CD4-positive, alpha-beta memory T cell (primary cell): ENCODE measurements around the gene BSN. TPM values are rescaled to one million over a fixed set of nuclear protein-coding genes. Genes with fewer than 3 reads are reported as not detected.

Source experiments
- polyA plus RNA-seq, 2 donors: library from polyadenylated mRNA; unstranded; fragments of 300-500 nt; fragmentation: Illumina TruSeq; gene quantifications; one replicate each; pipeline ENCODE4 v1.2.3, GENCODE V29; 2021
- total RNA-seq, 2 experiments: library from RNA; stranded (reverse); gene quantifications; one replicate each; pipeline ENCODE4 v1.2.3, GENCODE V29; 2021

The BSN gene
- total and polyA plus RNA-seq, 4 experiments from 2014 or later = 0.01 to 0.15 (median 0.06) TPM; not detected in 1

Other genes starting within 250 kb of the BSN start
- gene USP4, start 214.4 kb upstream of the BSN start, total RNA-seq = 100 to 1,000 TPM; 111 to 114 TPM
- 10 to 100 TPM; 73.2 to 75.4 TPM for gene USP4, start 214.4 kb upstream of the BSN start, polyA plus RNA-seq
- gene GPX1, start 196.1 kb upstream of the BSN start, total RNA-seq = 10 to 100 TPM; 75.7 to 77.7 TPM
- 100 to 1,000 TPM; 124 to 177 TPM for gene GPX1, start 196.1 kb upstream of the BSN start, polyA plus RNA-seq
- gene RHOA, start 142.5 kb upstream of the BSN start, total RNA-seq = 100 to 1,000 TPM; 246 to 269 TPM
- 100 to 1,000 TPM; 616 to 784 TPM for gene RHOA, start 142.5 kb upstream of the BSN start, polyA plus RNA-seq
- 10 to 100 TPM; 38.0 to 39.0 TPM for gene TCTA, start 142.1 kb upstream of the BSN start, total RNA-seq
- 10 to 100 TPM; 27.8 to 37.8 TPM for gene TCTA, start 142.1 kb upstream of the BSN start, polyA plus RNA-seq
- gene AMT, start 132.0 kb upstream of the BSN start, total RNA-seq = 1 to 10 TPM; 6.4 to 7.6 TPM
- gene AMT, start 132.0 kb upstream of the BSN start, polyA plus RNA-seq = under 1 TPM; 0.15 to 0.83 TPM
- 10 to 100 TPM; 16.7 to 17.8 TPM for gene NICN1, start 125.2 kb upstream of the BSN start, total RNA-seq
- gene NICN1, start 125.2 kb upstream of the BSN start, polyA plus RNA-seq = 1 to 10 TPM; 4.1 to 6.2 TPM
- 10 to 100 TPM; 15.3 to 18.0 TPM for gene DAG1, start 84.2 kb upstream of the BSN start, total RNA-seq
- gene DAG1, start 84.2 kb upstream of the BSN start, polyA plus RNA-seq = 1 to 10 TPM; 2.7 to 5.0 TPM
- 100 to 1,000 TPM; 130 to 136 TPM for gene APEH, start 119.9 kb downstream of the BSN start, total RNA-seq
- gene APEH, start 119.9 kb downstream of the BSN start, polyA plus RNA-seq = 100 to 1,000 TPM; 100 to 140 TPM
- 10 to 100 TPM in 1 of 2 experiments, 1 to 10 TPM in 1; 6.3 to 10.2 TPM for gene MST1, start 135.0 kb downstream of the BSN start, total RNA-seq
- gene MST1, start 135.0 kb downstream of the BSN start, polyA plus RNA-seq = under 1 TPM in 1 of 2 donors, not detected in 1; 0.94 TPM
- 10 to 100 TPM; 69.7 to 74.7 TPM for gene RNF123, start 135.1 kb downstream of the BSN start, total RNA-seq
- 10 to 100 TPM in 1 of 2 donors, 1 to 10 TPM in 1; 3.1 to 25.0 TPM for gene RNF123, start 135.1 kb downstream of the BSN start, polyA plus RNA-seq
- gene AMIGO3, start 165.2 kb downstream of the BSN start, total RNA-seq = not detected
- gene AMIGO3, start 165.2 kb downstream of the BSN start, polyA plus RNA-seq = not detected
- gene GMPPB, start 169.5 kb downstream of the BSN start, total RNA-seq = 10 to 100 TPM; 59.5 to 61.3 TPM
- gene GMPPB, start 169.5 kb downstream of the BSN start, polyA plus RNA-seq = 10 to 100 TPM; 22.2 to 24.0 TPM
- gene IP6K1, start 232.1 kb downstream of the BSN start, total RNA-seq = 10 to 100 TPM; 50.1 to 60.0 TPM
- gene IP6K1, start 232.1 kb downstream of the BSN start, polyA plus RNA-seq = 10 to 100 TPM; 19.4 to 38.8 TPM
- gene CDHR4, start 245.4 kb downstream of the BSN start, total RNA-seq = under 1 TPM in 1 of 2 experiments, not detected in 1; 0.17 TPM
- not detected for gene CDHR4, start 245.4 kb downstream of the BSN start, polyA plus RNA-seq
- 1 to 10 TPM in 1 of 2 experiments, under 1 TPM in 1; 0.55 to 1.2 TPM for gene INKA1, start 248.8 kb downstream of the BSN start, total RNA-seq
- gene INKA1, start 248.8 kb downstream of the BSN start, polyA plus RNA-seq = 1 to 10 TPM in 1 of 2 donors, under 1 TPM in 1; 0.45 to 1.5 TPM